Naive thymus-derived CD8-positive, alpha-beta T cell (primary cell): Measurements from ENCODE around the gene LATS1. TPM values are rescaled to one million over a fixed set of nuclear protein-coding genes. Genes with fewer than 3 reads are reported as not detected.
"Not testable (repeated sequence)": the region's sequence is repeated elsewhere in the genome, so short reads cannot be mapped to it uniquely, and the experiment has no call there.

ENCODE experiments used
- ATAC-seq, 2 donors: fragments of 150-1000 bp; cut with Tn5 transposase in 1 of 2; sonication (Bioruptor Pico), chemical (Tn5 transposase) in 1 of 2; 1 replicate in 1 of 2; 2 replicates in 1 of 2; pipeline ENCODE4 v1.10.0; 2021; ENCODE audit warnings: mild to moderate bottlenecking in 2 of 2, moderate library complexity in 2 of 2
- POLR2A ChIA-PET: fragments of 350-600 bp; sonication (Branson Sonifier 250); formaldehyde crosslinking; loops from one replicate; lab custom pipeline; 2021; ENCODE audit warnings: antibody characterized with exemption; lab: Charles Lee
- DNase-seq, 10 donors: peaks; one replicate each; pipeline versions ENCODE4 v3.0.0 to v3.0.0-alpha.2; 2020 to 2022
- H3K27ac Mint-ChIP-seq, 10 donors: one replicate each; pipeline ENCODE4 v1.8.0; 2020 to 2022; ENCODE audit warnings: mild to moderate bottlenecking in 10 of 10, mixed read lengths in 10 of 10, moderate library complexity in 4 of 10, inconsistent platforms in 1 of 10
- H3K27me3 Mint-ChIP-seq, 5 donors: one replicate each; pipeline ENCODE4 v1.8.0; 2021 to 2022; ENCODE audit warnings: mixed read lengths in 5 of 5
- H3K36me3 Mint-ChIP-seq, 3 donors: one replicate each; pipeline ENCODE4 v1.8.0; 2020 to 2022; ENCODE audit warnings: mixed read lengths in 3 of 3, mild to moderate bottlenecking in 2 of 3, inconsistent platforms in 1 of 3
- H3K4me1 Mint-ChIP-seq, 4 donors: one replicate each; pipeline ENCODE4 v1.8.0; 2021 to 2022; ENCODE audit warnings: mixed read lengths in 4 of 4
- H3K4me3 Mint-ChIP-seq, 10 donors: one replicate each; pipeline ENCODE4 v1.8.0; 2020 to 2022; ENCODE audit warnings: mild to moderate bottlenecking in 10 of 10, mixed read lengths in 10 of 10, moderate library complexity in 6 of 10, inconsistent platforms in 1 of 10
- H3K9me3 Mint-ChIP-seq, 9 donors: one replicate each; pipeline ENCODE4 v1.8.0; 2020 to 2022; ENCODE audit warnings: mixed read lengths in 9 of 9, mild to moderate bottlenecking in 3 of 9, inconsistent platforms in 1 of 9, moderate library complexity in 1 of 9
- polyA plus RNA-seq, 3 donors: library from polyadenylated mRNA; unstranded; fragments of 300-500 nt; fragmentation: Illumina TruSeq; gene quantifications; one replicate each; pipeline ENCODE4 v1.2.3, GENCODE V29; 2021
- total RNA-seq, 8 experiments: library from RNA in 2 of 8; stranded (reverse) in 2 of 8; gene quantifications; one replicate each; pipeline ENCODE4 v1.2.3 and lab custom pipeline; 2021 to 2026

The LATS1 gene
- total and polyA plus RNA-seq, 5 experiments from 2014 or later, result 6.8 to 55.7 (median 14.2) TPM

DNA sequence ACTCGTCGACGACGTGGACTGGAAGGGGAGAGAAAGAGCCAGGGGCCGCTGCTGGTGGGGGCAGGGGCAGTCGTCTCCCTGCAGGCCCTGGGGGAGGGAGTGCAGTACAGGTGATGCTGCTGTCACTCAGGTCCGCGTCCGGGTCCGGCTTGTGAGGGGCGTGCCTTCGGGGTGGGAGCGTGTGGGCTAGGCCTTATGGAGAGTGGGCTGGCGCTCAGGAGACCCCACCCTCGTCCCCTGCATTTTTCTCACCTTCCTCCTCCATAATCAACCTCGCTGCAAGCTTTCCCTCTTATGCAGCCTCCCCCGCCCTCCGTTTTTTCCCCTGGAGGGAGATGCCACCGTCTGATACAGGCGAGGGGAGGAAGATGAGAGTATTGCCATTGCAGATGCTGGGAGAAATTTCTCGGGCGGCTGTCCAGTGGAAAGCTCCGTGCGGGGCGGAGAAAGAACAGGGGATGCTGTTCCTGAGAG is 32.3 kb upstream of the LATS1 start:
- peak overlapping the region; percentile 84 to 98 (median 86) for H3K4me3 Mint-ChIP-seq
- POLR2A ChIA-PET, result interaction anchor here (0.6 to 7.3 kb wide), 5 partner anchors 14 to 205 kb away, joined by 3 to 66 read pairs (median 3); partner anchors contain the start of genes GINM1 and LATS1
- DNase-seq (peak in 5 of 10 donors; percentile 34 to 77 (median 37)), ATAC-seq (peak; percentile 17 to 20)
- H3K27me3 Mint-ChIP-seq, result no peaks in the 10 kb centered on the region
- H3K4me1 Mint-ChIP-seq, result peaks cover 10 to 54% (median 41%) of the 10 kb centered on the region in 4 donors
- peak overlapping the region; percentile 60 to 93 (median 82) for H3K27ac Mint-ChIP-seq
- H3K36me3 Mint-ChIP-seq, result peaks cover 0 to 2% (median 0%) of the 10 kb centered on the region in 3 donors
- H3K9me3 Mint-ChIP-seq, result no peaks in the 10 kb centered on the region

GRCh38 chr6:149749594-149750135 is 31.8 kb upstream of the LATS1 start, which contains the start of gene PCMT1:
TSS of gene PCMT1 (plus strand) at chr6:149749741. CDS start at chr6:149749902, 161 bp downstream.
- H3K27me3 Mint-ChIP-seq, result no peaks in the 10 kb centered on the region
- H3K36me3 Mint-ChIP-seq, result peaks cover 0 to 2% (median 0%) of the 10 kb centered on the region in 3 donors
- peaks cover 10 to 54% (median 41%) of the 10 kb centered on the region in 4 donors for H3K4me1 Mint-ChIP-seq
- peak; percentile 81 to 82 for ATAC-seq
- DNase-seq, result peak; percentile 85 to 94 (median 92)
- POLR2A ChIA-PET, result interaction anchor here (0.6 to 7.3 kb wide), 5 partner anchors 14 to 205 kb away, joined by 3 to 66 read pairs (median 3); partner anchors contain the start of genes GINM1 and LATS1
- peak within 1 kb of the TSS; percentile 75 to 93 (median 85) for H3K27ac Mint-ChIP-seq
- H3K4me3 Mint-ChIP-seq, result peak within 1 kb of the TSS; percentile 84 to 98 (median 86)
- H3K9me3 Mint-ChIP-seq, result no peaks in the 10 kb centered on the region

GRCh38 chr6:149749082-149749593 is 31.2 kb upstream of the LATS1 start:
- not testable (repeated sequence) for H3K36me3 Mint-ChIP-seq, DNase-seq, ATAC-seq, H3K27me3 Mint-ChIP-seq, H3K9me3 Mint-ChIP-seq
- POLR2A ChIA-PET, result interaction anchor here (0.7 to 7.3 kb wide), 5 partner anchors 31 to 1642 kb away, joined by 3 to 66 read pairs (median 4); partner anchors contain the start of genes GINM1 and LATS1
- peaks cover 10 to 53% (median 41%) of the 10 kb centered on the region in 4 donors for H3K4me1 Mint-ChIP-seq
- peak overlapping the region; percentile 84 to 98 (median 86) for H3K4me3 Mint-ChIP-seq
- peak overlapping the region in 9 of 10 donors; percentile 32 to 93 (median 75) for H3K27ac Mint-ChIP-seq

DNA sequence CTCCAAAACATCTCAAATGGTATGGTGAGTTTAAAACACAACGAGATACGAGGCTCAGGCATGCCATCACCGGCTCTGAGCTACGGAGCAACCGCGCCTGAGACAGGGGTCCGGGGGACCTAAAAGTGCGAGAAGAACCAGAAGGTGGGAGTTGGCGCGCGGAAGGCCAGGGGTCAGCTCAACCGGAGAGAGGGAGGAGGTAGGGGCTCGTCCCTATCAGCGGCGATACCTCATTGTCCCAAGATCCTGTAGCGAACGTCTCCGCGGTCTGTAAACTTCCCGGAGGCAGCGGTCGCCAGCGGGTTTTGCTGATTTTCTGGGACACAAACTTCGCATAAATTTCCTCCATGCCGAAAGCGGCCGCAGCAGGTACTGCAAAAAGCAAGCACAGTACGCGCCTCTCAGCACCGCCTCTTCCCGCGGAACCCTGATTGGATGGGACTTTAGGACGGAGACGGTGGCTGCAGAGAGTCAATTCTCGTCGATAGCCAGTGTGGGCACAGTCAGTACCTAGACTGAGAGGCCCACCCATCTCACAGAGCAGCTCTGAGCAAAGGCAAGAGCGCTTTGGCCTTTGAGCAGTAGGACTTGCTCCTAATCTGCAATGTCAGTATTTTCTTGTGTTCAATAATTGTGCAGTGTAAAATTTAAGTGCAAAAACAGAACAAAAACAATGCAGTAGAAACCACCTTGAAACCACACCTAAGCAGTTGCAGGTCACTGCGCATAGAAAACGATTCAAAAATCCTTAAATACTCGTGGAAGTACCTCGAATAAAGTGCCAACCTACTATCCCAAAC is 28.4 kb upstream of the LATS1 start, which contains the start of gene NUP43:
NUP43 (minus strand) TSS at position 383 of the 800 bp plus-strand sequence; CDS start at position 349, 34 bp downstream.
- Mint-ChIP-seq H3K4me1 (peaks cover 10 to 43% (median 34%) of the 10 kb centered on the region in 4 donors), H3K27ac (peak within 1 kb of the TSS; percentile 82 to 96 (median 92)), H3K9me3 (no peaks in the 10 kb centered on the region), H3K4me3 (peak within 1 kb of the TSS; percentile 93 to 98 (median 96)), H3K36me3 (peaks cover 0 to 25% (median 4%) of the 10 kb centered on the region in 3 donors), H3K27me3 (no peaks in the 10 kb centered on the region)
- DNase-seq, result peak; percentile 78 to 97 (median 91)
- POLR2A ChIA-PET, result interaction anchor here (0.6 to 7.3 kb wide), 6 partner anchors 12 to 201 kb away, joined by 3 to 66 read pairs (median 4); partner anchors contain the start of gene LATS1
- ATAC-seq, result peak; percentile 66 to 74

DNA sequence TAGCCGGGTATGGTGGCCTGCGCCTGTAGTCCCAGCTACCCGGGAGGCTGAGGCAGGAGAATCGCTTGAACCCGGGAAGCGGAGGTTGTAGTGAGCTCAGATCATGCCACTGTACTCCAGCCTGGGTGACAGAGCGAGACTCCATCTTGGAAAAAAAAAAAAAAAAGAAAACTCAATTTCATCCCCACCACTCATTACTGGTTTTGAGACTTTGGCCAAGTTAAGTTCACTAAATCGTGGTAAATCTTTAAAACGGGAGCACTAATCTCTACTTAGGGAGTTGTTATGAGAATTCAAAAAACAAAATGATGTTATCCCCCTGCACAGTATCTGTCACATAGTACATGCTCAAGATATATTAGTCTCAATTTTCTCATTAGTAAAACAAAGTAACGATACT is 27.4 kb upstream of the LATS1 start:
- DNase-seq, H3K9me3 Mint-ChIP-seq, H3K27me3 Mint-ChIP-seq, ATAC-seq: not testable (repeated sequence)
- peak overlapping the region in 7 of 10 donors; percentile 16 to 94 (median 91) for H3K27ac Mint-ChIP-seq
- POLR2A ChIA-PET, result interaction anchor here (1.2 to 7.3 kb wide), 2 partner anchors 11 to 27 kb away, joined by 3 to 66 read pairs; partner anchors contain the start of gene LATS1
- peak overlapping the region; percentile 93 to 98 (median 96) for H3K4me3 Mint-ChIP-seq
- peaks cover 0 to 36% (median 11%) of the 10 kb centered on the region in 3 donors for H3K36me3 Mint-ChIP-seq
- peaks cover 10 to 35% (median 26%) of the 10 kb centered on the region in 4 donors for H3K4me1 Mint-ChIP-seq

DNA sequence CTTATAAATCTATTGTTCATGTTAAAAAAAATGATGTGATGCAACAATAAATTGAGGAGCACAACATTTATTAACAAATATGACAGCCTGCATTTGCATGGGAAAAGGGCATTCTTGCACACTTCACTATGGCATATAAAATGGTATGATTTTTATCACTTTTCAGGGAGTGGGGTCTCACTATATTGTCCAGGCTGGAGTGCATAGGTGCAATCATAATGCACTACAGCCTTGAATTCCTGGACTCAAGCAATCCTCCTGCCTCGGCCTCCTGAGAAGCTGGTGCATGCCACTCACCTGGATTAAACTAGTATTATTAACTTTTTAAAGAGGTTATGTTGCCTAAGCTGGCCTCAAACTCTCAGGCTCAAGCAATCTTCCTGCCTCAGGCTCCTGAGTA is 17.0 kb upstream of the LATS1 start:
- DNase-seq (no peak), ATAC-seq (no peak)
- Mint-ChIP-seq H3K9me3 (no peaks in the 10 kb centered on the region), H3K27me3 (no peaks in the 10 kb centered on the region), H3K36me3 (peaks cover 0 to 85% (median 13%) of the 10 kb centered on the region in 3 donors), H3K27ac (peak overlapping the region in 1 of 10 donors; percentile 18), H3K4me3 (no peak overlapping the region), H3K4me1 (peaks cover 0 to 3% (median 1%) of the 10 kb centered on the region in 4 donors)
- POLR2A ChIA-PET, result interaction anchor here (1.0 kb wide), 1 partner anchor 11 kb away, joined by 3 read pairs; the partner anchor contains the start of gene NUP43

- Mint-ChIP-seq H3K4me1 (peaks cover 6 to 16% (median 11%) of the 10 kb centered on the region in 4 donors), H3K4me3 (no peak overlapping the region), H3K27me3 (no peaks in the 10 kb centered on the region), H3K36me3 (peaks cover 0 to 87% (median 15%) of the 10 kb centered on the region in 3 donors), H3K27ac (peak overlapping the region in 1 of 10 donors; percentile 59), H3K9me3 (no peaks in the 10 kb centered on the region)
- DNase-seq (no peak), ATAC-seq (no peak)
- POLR2A ChIA-PET, result interaction anchor here (0.5 kb wide), 1 partner anchor 1649 kb away, joined by 4 read pairs; no protein-coding TSS in a partner anchor
Measured at GRCh38 chr6:149733089-149733720, 15.3 kb upstream of the LATS1 start.

DNA sequence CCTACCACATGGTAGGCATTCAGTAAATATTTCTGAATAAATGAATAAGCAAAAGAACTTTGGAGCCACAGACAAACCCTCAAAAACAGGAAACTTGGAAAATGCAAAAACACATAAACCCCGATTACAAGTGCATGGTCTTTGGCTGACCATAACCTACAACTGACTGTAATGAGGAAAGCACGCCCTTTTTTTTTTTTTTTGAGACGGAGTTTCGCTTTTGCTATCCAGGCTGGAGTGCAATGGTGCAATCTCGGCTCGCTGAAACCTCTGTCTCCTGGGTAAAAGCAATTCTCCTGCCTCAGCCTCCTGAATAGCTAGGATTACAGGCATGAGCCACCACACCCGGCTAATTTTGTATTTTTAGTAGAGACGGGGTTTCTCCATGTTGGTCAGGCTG is 11.9 kb upstream of the LATS1 start:
- peak overlapping the region in 2 of 10 donors; percentile 24 to 56 for H3K27ac Mint-ChIP-seq
- POLR2A ChIA-PET, result no interaction called here
- no peaks in the 10 kb centered on the region for H3K9me3 Mint-ChIP-seq
- peaks cover 0 to 84% (median 12%) of the 10 kb centered on the region in 3 donors for H3K36me3 Mint-ChIP-seq
- ATAC-seq, result no peak
- no peak overlapping the region for H3K4me3 Mint-ChIP-seq
- H3K27me3 Mint-ChIP-seq, result no peaks in the 10 kb centered on the region
- DNase-seq, result no peak
- peaks cover 6 to 23% (median 18%) of the 10 kb centered on the region in 4 donors for H3K4me1 Mint-ChIP-seq

DNA sequence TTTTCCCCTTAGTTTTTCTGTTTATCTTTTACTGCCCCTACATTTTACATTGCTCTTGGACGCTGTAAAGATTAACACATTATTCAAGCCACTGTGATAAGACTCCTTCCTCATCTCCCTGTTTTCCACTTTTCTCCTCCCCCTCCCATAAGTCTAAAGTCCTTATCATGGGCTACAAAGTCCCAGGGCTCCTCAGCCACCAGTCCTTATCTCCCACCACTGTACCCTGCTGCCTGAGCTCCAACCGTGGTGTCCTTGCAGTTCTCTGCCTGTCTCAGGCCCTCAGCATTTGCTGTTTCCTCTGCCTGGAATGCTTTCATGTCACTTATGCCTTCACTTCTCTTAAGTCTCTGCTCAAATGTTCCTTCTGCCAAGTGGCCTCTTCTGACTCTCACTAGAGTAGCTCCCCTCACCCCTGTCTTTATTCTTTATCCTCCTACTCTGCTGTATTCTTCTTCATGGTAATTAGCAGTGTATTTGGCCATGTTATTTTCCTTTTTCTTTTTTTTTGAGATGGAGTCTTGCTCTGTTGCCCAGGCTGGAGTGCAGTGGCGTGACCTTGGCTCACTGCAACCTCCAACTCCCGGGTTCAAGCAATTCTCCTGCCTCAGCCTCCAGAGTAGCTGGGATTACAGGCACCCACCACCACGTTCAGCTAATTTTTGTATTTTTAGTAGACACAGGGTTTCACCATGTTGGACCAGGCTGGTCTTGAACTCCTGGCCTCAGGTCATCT is 10.8 kb upstream of the LATS1 start:
- Mint-ChIP-seq H3K27ac (peak overlapping the region; percentile 76 to 93 (median 88)), H3K27me3 (no peaks in the 10 kb centered on the region), H3K9me3 (no peaks in the 10 kb centered on the region), H3K4me3 (peak overlapping the region in 9 of 10 donors; percentile 29 to 82 (median 56)), H3K4me1 (peaks cover 8 to 28% (median 21%) of the 10 kb centered on the region in 4 donors), H3K36me3 (peaks cover 4 to 82% (median 12%) of the 10 kb centered on the region in 3 donors)
- ATAC-seq (no peak), DNase-seq (no peak)
- POLR2A ChIA-PET, result interaction anchor here (0.6 to 1.7 kb wide), 2 partner anchors 11 to 17 kb away, joined by 3 to 7 read pairs; partner anchors contain the start of gene LATS1

GRCh38 chr6:149727793-149728498 is 10.0 kb upstream of the LATS1 start:
- Mint-ChIP-seq H3K36me3 (peaks cover 4 to 79% (median 9%) of the 10 kb centered on the region in 3 donors), H3K4me3 (peak overlapping the region in 9 of 10 donors; percentile 29 to 82 (median 56)), H3K9me3 (no peaks in the 10 kb centered on the region), H3K27me3 (no peaks in the 10 kb centered on the region), H3K4me1 (peaks cover 8 to 29% (median 22%) of the 10 kb centered on the region in 4 donors), H3K27ac (peak overlapping the region in 9 of 10 donors; percentile 76 to 93 (median 89))
- peak; percentile 37 to 67 for ATAC-seq
- peak in 1 of 10 donors; percentile 16 for DNase-seq
- POLR2A ChIA-PET, result interaction anchor here (1.7 kb wide), 1 partner anchor 10 kb away, joined by 7 read pairs; the partner anchor contains the start of gene LATS1
